ENCODE data around the gene AP2S1.
"Not testable (repeated sequence)": the region's sequence is repeated elsewhere in the genome, so short reads cannot be mapped to it uniquely, and the experiment has no call there.

The AP2S1 gene

DNA sequence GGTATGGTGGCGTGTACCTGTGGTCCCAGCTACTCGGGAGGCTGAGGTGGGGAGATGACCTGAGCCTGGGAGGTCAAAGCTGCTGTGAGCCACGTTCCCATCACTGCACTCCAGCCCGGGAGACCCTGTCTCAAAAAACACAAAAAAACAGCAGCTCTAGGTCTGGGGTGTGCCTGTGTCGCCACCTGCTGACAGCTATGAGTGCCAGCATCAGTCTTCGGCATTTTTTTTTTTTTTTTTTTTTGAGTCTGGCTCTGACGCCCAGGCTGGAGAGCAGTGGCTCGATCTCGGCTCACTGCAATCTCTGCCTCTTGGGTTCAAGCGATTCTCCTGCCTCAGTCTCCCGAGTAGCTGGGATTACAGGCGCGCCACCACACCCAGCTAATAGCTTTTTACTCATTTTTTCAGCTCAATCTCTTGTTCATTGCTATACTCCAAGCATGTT lies 10.1 kb downstream of the AP2S1 start:
- DNase-seq = peak; percentile 60

DNA sequence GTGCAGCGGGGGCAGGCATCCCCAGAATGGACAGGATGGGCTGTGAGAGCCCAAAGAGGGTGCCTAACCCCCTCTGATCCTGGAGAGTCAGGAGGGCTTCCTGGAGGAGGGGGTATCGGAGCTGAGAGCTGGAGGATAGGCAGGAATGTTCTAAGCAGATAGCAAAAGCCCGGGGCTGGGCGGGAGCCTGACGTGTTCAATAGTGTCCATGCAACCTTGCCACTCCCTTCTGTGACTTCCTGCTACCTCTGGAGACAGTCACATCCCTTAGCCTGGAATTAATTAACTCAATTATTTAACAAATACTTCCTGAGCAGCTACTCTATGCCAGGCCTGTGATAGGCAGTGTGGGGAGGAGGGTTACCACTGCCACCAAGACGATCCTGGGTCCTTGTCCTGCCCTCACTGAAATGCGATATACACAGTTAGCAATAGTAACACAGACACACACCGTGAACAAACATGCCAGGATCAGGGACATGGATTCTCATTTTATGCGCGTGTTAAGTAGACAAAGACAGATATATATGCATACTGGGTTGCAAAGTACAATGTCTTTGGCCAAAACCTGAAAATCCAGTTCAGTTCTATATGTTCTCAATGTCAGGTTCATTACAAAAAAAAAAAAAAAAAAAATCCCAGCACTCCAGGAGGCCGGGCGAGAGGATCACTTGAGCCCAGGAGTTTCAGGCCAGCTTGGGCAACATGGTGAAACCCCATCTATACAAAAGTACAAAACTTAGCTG lies 10.7 kb downstream of the AP2S1 start:
- DNase-seq = no peak

DNA sequence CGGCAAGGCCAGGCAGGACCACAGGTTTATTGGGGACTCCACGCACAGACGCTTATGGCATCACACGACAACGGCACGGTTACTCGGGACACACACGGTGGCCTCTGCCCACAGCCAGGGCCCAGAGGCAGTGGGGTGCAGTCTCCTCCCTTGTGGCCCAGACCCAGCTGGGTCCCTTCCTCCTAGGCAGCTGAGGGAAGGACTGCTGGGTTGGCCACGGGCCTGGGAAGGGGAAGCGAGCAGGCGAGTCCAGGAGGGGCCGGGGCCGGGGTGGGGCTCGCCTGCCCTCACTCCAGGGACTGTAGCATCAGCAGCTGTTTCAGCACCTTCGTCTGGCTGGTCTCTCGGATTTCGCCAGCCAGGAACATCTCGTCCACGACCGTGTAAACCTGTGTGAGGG lies 12.5 kb downstream of the AP2S1 start:
- no peak for DNase-seq

DNA sequence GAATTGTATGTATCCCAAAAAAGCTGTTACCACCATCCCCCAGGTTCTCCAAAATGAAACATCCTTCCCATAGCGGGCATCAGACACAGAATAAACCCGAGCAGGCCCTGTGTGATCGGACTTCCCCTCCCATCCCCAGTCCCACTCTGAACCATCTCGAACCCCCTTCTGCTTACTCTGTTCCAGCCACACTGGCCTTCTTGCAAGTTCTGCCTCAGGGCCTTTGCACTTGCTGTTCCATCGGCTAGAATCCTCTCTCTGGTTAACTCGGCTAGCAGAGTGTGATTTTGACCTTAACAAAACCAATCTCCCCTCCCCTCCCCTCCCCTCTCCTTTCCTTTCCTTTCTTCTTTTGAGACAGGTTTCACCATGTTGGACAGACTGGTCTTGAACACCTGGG lies 15.7 kb downstream of the AP2S1 start:
- DNase-seq = no peak

DNA sequence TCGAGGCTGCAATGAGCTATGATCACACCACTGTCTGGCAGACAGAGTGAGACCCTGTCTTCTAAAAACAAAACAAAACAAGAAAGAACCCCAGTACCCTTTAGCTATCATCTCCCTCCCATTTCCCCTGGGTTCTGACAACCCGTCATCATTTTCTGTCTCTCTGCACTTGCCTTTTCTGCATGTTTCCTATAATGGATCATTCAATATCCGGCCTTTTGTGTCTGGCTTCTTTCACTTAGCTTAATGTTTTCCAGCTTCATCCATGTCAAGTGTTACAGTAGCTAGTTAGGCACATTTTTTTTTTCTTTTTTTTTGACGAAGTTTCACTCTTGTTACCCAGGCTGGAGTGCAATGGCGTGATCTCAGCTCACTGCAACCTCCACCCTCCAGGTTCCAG lies 16.5 kb downstream of the AP2S1 start:
- no peak for DNase-seq

DNA sequence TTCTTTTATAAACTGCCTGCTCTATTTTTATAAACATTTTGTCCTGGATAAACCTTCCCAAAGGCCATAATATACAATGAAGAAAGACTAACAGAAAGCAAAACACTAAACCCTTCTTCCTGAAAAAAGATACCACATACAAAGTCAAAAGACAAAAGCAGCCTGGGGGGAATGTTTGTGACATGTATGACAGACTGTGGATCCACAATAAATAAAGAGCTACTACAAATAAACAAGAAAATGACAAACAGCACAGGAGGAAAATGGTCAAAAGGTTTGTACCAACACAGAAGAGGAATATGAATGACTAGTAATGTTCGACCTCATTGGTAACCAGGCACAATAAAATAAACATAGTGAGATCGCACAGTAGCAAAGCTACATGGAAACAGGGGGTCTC lies 19.8 kb downstream of the AP2S1 start:
- DNase-seq = no peak

DNA sequence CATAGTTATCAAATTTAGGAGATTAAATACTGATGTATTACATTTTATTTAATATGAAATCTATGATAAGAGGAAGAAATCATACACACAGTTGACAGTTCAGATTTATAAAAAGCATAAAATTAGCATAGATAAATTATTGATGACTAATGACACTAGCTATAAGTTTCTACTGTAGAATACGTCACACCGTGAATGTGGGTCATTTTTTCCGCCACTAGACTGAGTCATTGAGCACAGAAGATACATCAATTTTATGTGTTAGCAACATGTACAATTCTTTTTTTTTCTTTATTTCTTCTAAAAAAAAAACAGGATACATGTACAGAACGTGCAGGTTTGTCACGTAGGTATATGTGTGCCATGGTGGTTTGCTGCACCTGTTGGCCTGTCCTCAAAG lies 22.2 kb downstream of the AP2S1 start:
- DNase-seq = no peak

DNA sequence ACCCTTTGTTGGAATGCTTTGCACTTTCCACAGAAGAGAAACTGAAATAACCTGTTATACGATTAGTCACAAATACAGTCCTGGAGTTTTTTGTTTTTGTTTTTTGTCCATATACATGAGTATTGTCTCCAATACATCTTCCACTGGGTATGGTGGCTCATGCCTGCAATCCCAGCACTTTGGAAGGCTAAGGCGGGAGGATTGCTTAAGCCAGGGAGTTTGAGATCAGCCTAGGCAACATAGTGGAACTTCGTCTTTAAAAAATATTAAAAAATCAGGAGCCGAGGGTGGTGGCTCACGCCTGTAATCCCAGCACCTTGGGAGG lies 25.0 kb downstream of the AP2S1 start:
- no peak for DNase-seq

DNA sequence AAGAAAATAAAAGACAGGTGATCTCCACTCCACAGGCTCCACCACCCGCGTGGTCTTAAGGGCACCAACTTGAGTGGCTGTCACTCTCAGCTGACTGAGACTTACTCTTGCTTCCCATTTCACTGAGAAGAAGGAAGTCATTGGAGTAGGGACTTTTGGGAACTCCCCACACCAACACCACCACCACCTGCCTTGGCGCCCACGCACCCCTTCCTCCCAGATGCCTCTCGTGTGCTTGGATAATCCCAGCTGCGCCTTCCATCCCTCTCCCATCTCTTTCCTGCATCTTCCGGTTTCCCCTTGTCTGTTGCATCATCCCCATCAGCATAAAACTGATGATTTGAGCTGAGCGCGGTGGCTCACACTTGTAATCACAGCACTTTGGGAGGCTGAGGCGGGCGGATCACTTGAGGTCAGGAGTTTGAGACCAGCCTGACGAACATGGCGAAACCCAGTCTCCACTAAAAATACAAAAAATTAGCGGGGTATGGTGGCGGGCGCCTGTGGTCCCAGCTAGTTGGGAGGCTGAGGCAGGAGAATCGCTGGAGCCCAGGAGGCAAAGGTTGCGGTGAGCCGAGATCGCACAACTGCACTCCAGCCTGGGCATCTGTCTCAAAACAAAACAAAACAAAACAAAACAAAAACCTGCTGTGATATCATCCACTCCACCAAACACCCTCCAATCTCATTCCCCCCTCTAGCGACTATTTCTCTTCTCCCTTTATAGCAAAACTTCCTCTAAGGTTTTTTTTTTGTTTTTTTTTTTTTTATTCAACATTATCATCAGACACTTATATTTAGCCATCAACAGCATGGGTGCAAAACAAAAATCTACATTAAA lies 25.5 kb downstream of the AP2S1 start:
- DNase-seq = no peak

DNA sequence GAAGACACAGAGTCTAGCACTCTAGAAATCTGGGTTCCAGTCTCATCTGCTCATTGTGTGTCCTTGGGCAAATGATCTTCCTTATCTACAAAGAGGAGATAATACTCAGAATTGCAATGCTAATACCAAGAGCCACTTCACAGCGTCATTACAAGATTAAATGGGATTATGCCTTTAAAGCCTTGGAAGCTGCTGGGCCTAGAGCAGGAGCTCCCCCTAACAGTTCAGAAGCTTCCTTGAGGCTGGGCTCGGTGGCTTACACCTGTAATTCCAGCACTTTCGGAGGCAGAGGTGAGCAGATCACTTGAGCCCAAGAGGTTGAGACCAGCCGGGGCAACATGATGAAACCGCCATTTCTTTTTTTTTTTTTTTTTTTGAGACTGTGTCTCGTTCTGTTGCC lies 27.6 kb downstream of the AP2S1 start:
- DNase-seq = no peak

DNA sequence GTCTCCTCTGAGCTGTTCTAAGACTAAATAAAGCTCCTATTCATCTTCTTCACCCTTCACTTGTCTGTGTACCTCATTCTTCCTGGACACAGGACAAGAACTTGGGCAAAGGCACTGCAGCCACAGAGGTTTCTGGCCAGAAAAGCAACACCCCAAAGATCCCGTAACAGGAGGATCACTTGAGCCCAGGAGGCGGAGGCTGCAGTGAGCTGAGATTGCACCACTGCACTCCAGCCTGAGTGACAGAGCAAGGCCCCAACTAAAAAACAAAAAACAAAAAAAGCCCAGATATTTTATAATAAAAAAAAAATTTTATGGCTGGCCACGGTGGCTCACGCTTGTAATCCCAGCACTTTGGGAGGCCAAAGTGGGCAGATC lies 28.2 kb downstream of the AP2S1 start:
- not testable (repeated sequence) for DNase-seq

DNA sequence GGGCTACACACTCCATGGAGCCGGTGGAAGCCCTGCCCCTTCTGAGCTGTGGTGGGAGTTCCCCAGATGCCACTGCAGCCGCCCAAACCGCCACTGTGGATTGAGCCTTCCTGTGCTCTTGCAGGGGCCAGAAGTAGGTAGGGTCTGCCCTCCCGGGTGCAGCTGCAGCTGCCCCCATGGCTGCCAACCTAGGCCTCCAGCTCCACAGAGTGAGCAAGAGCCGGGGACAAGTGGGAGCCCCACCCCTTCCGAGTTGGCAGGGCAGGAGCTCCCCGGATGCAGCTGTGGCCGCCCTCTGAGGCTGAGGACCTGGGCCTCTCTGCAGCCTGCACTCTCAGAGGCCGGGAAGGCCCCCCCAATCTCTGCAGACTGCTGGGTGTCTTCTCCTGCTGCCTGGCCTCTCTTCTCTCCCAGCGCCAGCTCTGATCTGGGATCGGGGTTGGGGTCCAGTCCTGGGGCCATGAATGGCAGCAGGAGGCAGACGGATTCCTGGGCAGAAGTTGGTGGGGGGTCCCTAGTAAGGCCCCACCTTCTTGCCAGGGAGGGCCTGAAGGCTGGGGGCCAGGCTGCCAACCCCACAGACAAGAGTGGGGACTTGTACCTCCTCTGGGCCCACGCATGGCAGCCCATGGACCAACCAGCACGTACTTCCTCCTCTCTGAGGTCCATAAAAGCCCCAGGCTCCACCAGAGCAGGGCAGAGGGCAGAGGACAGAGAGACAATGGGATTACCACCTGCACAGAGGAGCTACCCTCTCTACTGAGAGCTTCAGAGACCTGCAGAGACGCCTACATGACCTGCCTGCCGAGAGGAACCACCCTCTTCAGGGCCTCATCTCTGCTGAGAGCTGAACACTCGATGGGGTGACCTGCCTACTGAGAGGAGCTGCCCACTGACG lies 28.9 kb downstream of the AP2S1 start:
- no peak for DNase-seq

DNA sequence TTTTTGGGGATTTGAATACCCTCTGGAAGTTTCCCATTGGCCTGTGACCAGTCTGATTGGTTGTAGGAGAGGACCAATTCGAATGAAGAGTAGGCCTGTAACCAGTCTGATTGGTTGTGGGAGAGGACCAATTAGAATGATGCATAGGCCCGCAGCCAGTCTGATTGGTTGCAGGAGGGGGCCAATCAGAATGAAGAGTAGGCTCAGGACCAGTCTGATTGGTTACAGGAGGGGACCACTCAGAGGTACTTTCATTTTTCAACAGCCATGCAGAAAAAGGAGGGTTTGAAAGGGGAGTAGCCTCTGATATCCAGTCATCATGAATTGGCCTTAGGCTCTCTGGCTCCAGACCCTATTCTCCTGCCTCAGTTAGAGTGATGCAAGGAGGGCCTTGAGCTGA lies 31.8 kb downstream of the AP2S1 start:
- DNase-seq = no peak

DNA sequence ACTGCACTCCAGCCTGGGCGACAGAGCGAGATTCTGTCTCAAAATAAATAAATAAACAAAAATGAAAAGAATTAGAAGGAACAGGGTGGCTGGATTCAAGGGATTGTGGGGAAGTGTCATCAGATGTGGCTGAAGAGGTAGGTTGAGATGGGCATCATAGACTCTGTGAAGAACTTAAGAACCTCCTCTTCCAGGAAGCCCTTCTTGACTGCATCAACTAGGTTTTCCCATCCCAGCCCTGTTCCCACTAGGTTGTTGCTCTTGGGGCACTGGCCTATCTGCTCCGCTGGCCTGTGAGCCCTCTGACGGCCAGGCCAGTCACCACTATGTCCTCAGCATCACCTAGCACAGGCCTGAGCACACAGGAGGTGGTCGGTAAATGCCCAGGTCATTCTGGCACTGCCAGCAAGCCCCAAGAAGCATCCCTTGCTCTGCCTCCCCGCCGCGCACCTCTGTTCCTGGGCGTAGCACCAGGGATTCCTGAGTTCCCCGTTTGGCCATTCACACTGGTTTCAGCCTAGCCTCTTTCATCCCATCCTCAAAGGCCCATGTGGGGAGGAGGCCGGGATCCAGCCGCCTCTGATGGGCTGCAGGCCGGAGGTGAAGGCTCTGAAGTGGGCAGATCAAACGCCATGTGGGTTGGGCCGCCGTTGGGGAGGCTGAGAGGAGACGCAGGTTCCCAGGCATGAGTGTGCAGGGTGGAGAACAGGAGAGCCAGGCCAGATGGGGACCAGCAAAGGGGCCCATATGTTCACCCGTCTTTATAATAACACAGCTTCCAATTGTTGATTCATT lies 34.6 kb downstream of the AP2S1 start:
- DNase-seq = no peak

DNA sequence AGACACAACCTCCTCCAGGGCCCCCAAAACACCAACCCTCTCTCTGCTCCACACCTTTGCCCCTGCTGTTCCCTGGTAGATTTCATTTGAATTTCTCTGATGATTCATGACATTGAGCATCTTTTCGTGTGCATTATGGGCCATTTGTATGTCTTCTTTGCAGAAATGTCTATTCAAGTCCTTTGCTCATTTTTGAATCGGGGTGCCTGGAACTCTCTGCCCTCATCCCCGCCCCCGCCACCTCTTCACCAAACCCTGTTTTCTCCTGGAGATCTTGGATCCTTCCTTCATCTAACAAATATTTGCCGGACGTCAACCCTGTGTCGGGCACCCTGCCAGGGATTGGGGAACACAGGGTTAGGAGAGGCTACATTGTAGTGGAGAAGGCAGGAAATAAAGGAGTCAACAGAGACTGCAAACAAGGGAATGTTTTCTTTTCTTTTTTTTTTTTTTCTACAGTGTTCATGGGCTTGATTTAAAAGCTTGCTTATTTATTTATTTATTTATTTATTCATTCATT lies 36.7 kb downstream of the AP2S1 start:
- DNase-seq = peak; percentile 29

DNA sequence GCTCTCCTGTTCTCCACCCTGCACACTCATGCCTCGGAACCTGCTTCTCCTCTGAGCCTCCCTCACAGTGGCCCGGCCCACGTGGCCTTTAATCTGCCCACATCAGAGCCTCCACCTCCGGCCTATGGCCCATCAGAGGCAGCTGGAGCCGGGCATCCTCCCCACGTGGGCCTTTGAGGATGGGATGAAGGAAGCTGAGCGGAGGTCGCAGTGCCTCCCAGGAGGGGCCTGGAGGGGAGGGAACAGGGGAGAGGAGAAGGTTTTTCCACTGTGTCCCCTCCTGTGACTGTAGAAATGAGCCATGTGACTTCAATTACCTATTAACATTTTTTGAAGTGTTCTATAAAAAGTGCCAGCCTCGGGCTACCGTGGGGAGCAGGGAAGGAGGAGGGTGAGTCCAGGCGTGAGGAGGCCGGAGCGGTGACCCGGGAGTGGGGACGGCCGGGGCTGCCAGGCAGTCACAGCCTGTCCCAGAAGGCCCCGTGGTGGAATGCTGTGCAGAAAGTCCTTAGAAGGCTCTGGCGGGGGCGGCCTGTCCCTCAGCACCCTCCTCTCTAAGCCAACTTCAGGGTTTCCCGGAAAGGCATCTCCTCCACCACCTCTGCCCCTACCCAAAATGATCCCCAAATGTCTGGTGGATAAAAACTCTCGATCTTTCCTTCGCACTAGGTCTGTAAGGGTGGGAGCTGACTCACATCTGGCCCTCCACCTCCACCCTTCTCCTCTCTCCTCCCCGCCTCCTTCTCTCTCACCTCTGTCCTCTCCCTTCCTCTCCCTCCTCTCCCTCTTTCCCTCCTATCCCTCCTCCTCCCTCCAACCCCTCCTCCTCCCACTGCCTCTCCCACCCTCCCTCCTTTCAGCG lies 37.4 kb downstream of the AP2S1 start:
- DNase-seq = peak; percentile 36

DNA sequence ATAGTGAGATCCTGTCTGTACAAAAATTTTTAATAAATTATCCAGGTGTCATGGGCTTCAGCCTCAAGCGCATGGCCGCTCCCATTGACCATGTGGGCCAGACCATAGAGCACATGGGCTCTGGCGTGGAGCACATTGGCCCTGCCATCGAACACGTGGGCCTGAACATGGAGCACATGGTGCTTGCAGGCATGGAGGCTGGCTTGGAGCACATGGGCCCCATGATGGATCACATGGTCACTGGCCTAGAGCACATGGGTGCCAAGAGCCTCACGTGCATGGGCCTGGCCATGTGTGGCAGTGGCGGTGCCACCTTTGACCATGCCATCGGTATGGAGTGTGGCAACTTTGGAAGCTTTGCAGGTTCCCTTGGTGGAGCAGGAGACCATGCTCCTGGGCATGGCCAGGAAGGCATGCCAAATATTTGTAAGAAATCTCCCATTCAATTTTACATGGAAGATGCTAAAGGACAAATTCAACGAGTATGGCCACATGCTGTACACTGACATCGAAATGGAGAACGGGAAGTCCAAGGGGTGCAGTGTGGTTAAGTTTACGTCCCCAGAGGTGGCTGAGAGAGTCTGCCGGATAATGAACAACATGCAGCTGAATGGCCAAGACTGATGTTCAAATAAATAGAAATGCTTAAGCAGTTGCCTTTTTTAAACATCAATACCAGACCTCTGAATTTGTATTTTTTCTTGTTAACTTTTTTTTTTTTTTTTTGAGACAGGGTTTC lies 40.9 kb downstream of the AP2S1 start:
- DNase-seq = no peak

DNA sequence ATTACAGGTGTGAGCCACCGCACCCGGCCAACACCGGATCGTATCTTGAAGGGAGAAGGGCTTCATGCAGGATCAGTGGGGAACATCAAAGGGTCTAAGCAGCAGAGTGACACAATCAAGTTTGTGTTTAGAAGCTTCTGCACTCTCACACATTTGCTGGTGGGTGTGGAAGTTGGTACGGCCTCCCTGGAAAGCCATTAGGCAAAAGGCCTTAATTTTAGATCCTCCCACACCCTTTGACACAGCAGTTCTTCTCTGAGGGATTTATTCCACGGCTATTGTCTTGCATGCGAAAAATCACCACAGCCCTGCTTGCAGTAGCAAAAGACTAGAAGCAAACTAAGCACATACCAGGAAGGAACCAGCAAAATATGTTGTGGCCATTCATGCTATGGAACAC lies 44.0 kb downstream of the AP2S1 start:
- no peak for DNase-seq

DNA sequence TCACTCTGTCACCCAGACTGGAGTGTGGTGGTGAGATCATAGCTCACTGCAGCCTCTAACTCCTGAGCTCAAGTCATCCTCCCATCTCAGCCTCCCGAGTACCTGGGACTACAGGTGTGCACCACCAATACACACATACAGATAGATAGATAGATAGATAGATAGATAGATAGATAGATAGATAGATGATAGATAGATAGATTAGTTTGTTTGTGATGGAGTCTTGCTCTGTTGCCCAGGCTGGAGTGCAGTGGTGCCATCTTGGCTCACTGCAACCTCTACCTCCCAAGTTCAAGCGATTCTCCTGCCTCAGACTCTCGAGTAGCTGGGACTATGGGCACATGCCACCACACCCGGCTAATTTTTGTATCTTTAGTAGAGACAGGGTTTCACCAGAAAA lies 46.2 kb downstream of the AP2S1 start:
- DNase-seq = not testable (repeated sequence)

DNA sequence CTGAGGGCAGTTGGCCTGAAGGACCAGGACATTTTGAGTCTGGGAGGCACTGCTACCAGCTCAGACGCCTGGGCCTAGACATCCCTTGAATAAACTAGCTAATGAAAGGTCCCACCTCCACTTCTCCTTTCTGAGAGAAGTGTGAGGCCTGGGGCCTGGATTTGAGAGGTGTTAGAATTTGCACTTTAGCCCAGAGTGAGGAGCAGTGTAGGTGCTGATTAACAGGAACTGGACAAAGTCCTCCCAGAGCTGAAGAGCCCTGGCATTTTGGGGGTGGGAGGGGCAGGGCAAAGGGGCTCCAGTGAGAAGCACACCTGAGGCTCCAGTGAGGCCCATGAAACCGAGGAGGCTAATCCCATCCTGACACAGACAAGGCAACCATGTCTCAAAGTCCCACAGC lies 47.1 kb downstream of the AP2S1 start:
- no peak for DNase-seq

DNA sequence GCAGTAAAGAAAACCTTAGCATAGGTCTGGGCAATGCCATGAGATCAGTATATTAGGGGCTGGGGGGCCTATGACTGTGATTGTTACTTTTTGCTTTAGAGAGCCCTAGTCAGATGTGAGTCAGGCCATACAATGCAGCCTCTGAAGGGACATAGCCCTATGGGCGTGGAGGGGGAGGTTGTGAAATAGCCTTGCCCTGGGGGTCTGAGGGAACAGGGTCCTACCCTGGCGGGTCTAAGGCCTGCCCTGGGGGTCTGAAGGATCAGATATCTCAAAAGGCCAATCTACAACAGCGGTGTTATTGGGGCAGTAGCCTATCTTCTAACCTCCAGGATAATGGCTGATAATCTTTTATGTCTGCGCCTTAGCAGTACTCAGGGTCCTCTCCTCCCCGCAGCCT lies 48.5 kb downstream of the AP2S1 start:
- DNase-seq = no peak

Data from DMS79 treated with DMSO at 0.1 percent for 48 hours (cell line).